Epidermal melanocyte (primary cell): Measurements from ENCODE around the gene IGLL1.
"Not testable (repeated sequence)": the region's sequence is repeated elsewhere in the genome, so short reads cannot be mapped to it uniquely, and the experiment has no call there.

Experiments
- DNase-seq: peaks from one replicate; pipeline ENCODE4 v3.0.0; 2011; ENCODE audit warnings: low spot score; ENCODE audit not compliant: insufficient read length

Gene IGLL1

GRCh38 chr22:23579870-23580575 is at the start of gene IGLL1:
Gene IGLL1, minus strand, starts transcription at chr22:23580290. Its CDS starts 100 bp downstream, at chr22:23580190.
- no peak for DNase-seq

GRCh38 chr22:23628056-23628743 is 48.1 kb upstream of the IGLL1 start:
- not testable (repeated sequence) for DNase-seq

GRCh38 chr22:23627401-23628055 is 47.4 kb upstream of the IGLL1 start:
- not testable (repeated sequence) for DNase-seq

GRCh38 chr22:23626286-23626975 is 46.3 kb upstream of the IGLL1 start:
- no peak for DNase-seq

GRCh38 chr22:23622634-23623033 is 42.5 kb upstream of the IGLL1 start:
- DNase-seq: no peak

- DNase-seq: not testable (repeated sequence)
These were observed 41.8 kb upstream of the IGLL1 start for GRCh38 chr22:23621916-23622315.

- no peak for DNase-seq
These were observed 41.1 kb upstream of the IGLL1 start for GRCh38 chr22:23621082-23621780.

GRCh38 chr22:23613193-23613972 is 33.3 kb upstream of the IGLL1 start:
- no peak for DNase-seq

GRCh38 chr22:23609983-23610781 is 30.1 kb upstream of the IGLL1 start:
- DNase-seq: no peak

GRCh38 chr22:23608583-23608982 is 28.5 kb upstream of the IGLL1 start:
- DNase-seq: no peak

- DNase-seq: no peak
These were observed 26.4 kb upstream of the IGLL1 start for GRCh38 chr22:23606204-23607131.

- no peak for DNase-seq
These were observed 25.0 kb upstream of the IGLL1 start for GRCh38 chr22:23604939-23605712.

GRCh38 chr22:23603266-23603665 is 23.2 kb upstream of the IGLL1 start:
- no peak for DNase-seq

- DNase-seq: no peak
These were observed 18.9 kb upstream of the IGLL1 start for GRCh38 chr22:23598805-23599518.

- DNase-seq: not testable (repeated sequence)
These were observed 17.6 kb upstream of the IGLL1 start for GRCh38 chr22:23597576-23598268.

GRCh38 chr22:23595904-23596303 is 15.8 kb upstream of the IGLL1 start:
- DNase-seq: not testable (repeated sequence)
